PC-3 (cell line): ENCODE results near the gene LPIN1. TPM values are rescaled to one million over a fixed set of nuclear protein-coding genes. Genes with fewer than 3 reads are reported as not detected.

Experiments used
- ATAC-seq: fragments of 200-7000 bp; cut with Tn5 transposase; 2 replicates; pipeline ENCODE4 v1.9.1; 2020; ENCODE audit warnings: mild to moderate bottlenecking, moderate library complexity
- BruUV-seq: library from RNA; stranded (reverse); fragments of 400-500 nt; replicated peaks from 2 replicates; lab custom pipeline; 2021; lab: Mats Ljungman, UMichigan
- CTCF ChIA-PET: fragments of 300-600 bp; sonication (Branson Sonifier 250); formaldehyde crosslinking; loops from one replicate; lab custom pipeline; 2022; ENCODE audit warnings: antibody characterized with exemption; lab: Charles Lee
- POLR2A ChIA-PET: fragments of 300-600 bp; sonication (Branson Sonifier 250); formaldehyde crosslinking; loops from one replicate; lab custom pipeline; 2022; ENCODE audit warnings: antibody characterized with exemption; ENCODE audit not compliant: unreplicated experiment; lab: Charles Lee
- DNase-seq: peaks from one replicate; pipeline ENCODE4 v3.0.0-alpha.2; 2015
- H2AFZ ChIP-seq: fragments of 300-600 bp; sonication (generic); 2 replicates; pipeline ENCODE4 v1.6.0; 2016; ENCODE audit warnings: antibody characterized with exemption, low read length
- H3F3A ChIP-seq: fragments of 300-600 bp; sonication (generic); one replicate; pipeline ENCODE4 v1.6.0; 2017; ENCODE audit warnings: antibody characterized with exemption, low read length, control low read depth, mild to moderate bottlenecking; ENCODE audit not compliant: unreplicated experiment
- H3K27ac ChIP-seq: fragments of 300-600 bp; sonication (generic); 2 replicates; pipeline ENCODE4 v1.5.1; 2016; ENCODE audit warnings: mild to moderate bottlenecking, low read length
- H3K27me3 ChIP-seq: fragments of 300-600 bp; sonication (generic); 2 replicates; pipeline ENCODE4 v1.6.1; 2016; ENCODE audit warnings: low read length, mixed read lengths
- H3K36me3 ChIP-seq: fragments of 300-600 bp; sonication (generic); 2 replicates; pipeline ENCODE4 v1.6.1; 2016; ENCODE audit warnings: low read depth, mixed run types, low read length, mixed read lengths
- H3K4me1 ChIP-seq: fragments of 300-600 bp; sonication (generic); 2 replicates; pipeline ENCODE4 v1.5.1; 2016; ENCODE audit warnings: low read length; ENCODE audit not compliant: insufficient read depth
- H3K4me2 ChIP-seq: fragments of 300-600 bp; sonication (generic); 2 replicates; pipeline ENCODE4 v1.6.0; 2016; ENCODE audit warnings: low read length
- H3K4me3 ChIP-seq: fragments of 300-600 bp; sonication (generic); 2 replicates; pipeline ENCODE4 v1.5.1; 2016; ENCODE audit warnings: mild to moderate bottlenecking, low read length, mixed read lengths
- H3K79me2 ChIP-seq: fragments of 300-600 bp; sonication (generic); 2 replicates; pipeline ENCODE4 v1.6.1; 2017; ENCODE audit warnings: low read length, mixed read lengths
- H3K9ac ChIP-seq: fragments of 300-600 bp; sonication (generic); 2 replicates; pipeline ENCODE4 v1.6.0; 2016; ENCODE audit warnings: mild to moderate bottlenecking, low read length
- H3K9me2 ChIP-seq: fragments of 300-600 bp; sonication (generic); replicated peaks from 2 replicates; pipeline ENCODE4 v1.6.1; 2016; ENCODE audit warnings: mixed run types, low read length, mixed read lengths
- H3K9me3 ChIP-seq: fragments of 300-600 bp; sonication (generic); 2 replicates; pipeline ENCODE4 v1.6.1; 2016; ENCODE audit warnings: low read length, mixed read lengths
- H4K20me1 ChIP-seq: fragments of 300-600 bp; sonication (generic); 2 replicates; pipeline ENCODE4 v1.6.1; 2016; ENCODE audit warnings: low read length, mixed read lengths
- CTCF ChIP-seq: fragments of 300-600 bp; sonication (generic); conservative IDR thresholded peaks from 2 replicates; pipeline ENCODE4 v1.5.1; 2017; ENCODE audit warnings: antibody characterized with exemption, low read depth, mild to moderate bottlenecking, low read length
- EZH2 ChIP-seq: fragments of 300-600 bp; sonication (generic); IDR thresholded peaks from one replicate; pipeline ENCODE4 v1.6.1; 2017; ENCODE audit warnings: antibody characterized with exemption, mild to moderate bottlenecking, low read length; ENCODE audit not compliant: unreplicated experiment
- EZH2phosphoT487 ChIP-seq: fragments of 300-600 bp; sonication (generic); IDR thresholded peaks from 2 replicates; pipeline ENCODE4 v1.6.1; 2018; ENCODE audit warnings: mild to moderate bottlenecking, antibody characterized with exemption, low read length, borderline replicate concordance
- intact Hi-C: fragments of 100-400 bp; cut with micrococcal nuclease; formaldehyde crosslinking; loops from 2 replicates; pipeline ENCODE4 v1.9.0; 2023
- total RNA-seq: library from RNA; depleted of rRNA; stranded (reverse); fragments of >200 nt; gene quantifications from 2 replicates; pipeline ENCODE4 v1.2.3, GENCODE V29; 2014

LPIN1 gene
- total RNA-seq, 1 experiment from 2014 or later: 40.9 TPM

GRCh38 chr2:11808016-11808400 is 61.6 kb downstream of the LPIN1 start:
- Histone ChIP-seq H3K36me3 (peaks cover 47% of the 10 kb centered on the region), H3K27me3 (no peaks in the 10 kb centered on the region), H3F3A (no peaks in the 10 kb centered on the region), H2AFZ (no peak overlapping the region), H3K9me3 (no peaks in the 10 kb centered on the region), H4K20me1 (no peaks in the 10 kb centered on the region), H3K27ac (no peak overlapping the region), H3K79me2 (no peaks in the 10 kb centered on the region), H3K4me2 (no peak overlapping the region), H3K4me3 (no peak overlapping the region), H3K9me2 (no peaks in the 10 kb centered on the region), H3K9ac (no peak overlapping the region), H3K4me1 (no peaks in the 10 kb centered on the region)
- ATAC-seq (no peak), DNase-seq (no peak)
- CTCF ChIA-PET: no interaction called here
- POLR2A ChIA-PET: no interaction called here
- TF ChIP-seq CTCF (no peak), EZH2phosphoT487 (no peak), EZH2 (no peak)
- BruUV-seq: no TSS peak
- intact Hi-C loops: no loop called here

- Histone ChIP-seq H3F3A (no peaks in the 10 kb centered on the region), H4K20me1 (no peaks in the 10 kb centered on the region), H3K79me2 (no peaks in the 10 kb centered on the region), H3K27me3 (no peaks in the 10 kb centered on the region), H3K4me2 (no peak overlapping the region), H3K36me3 (peaks cover 31% of the 10 kb centered on the region), H3K9ac (no peak overlapping the region), H3K27ac (no peak overlapping the region), H3K9me3 (no peaks in the 10 kb centered on the region), H3K4me1 (no peaks in the 10 kb centered on the region), H2AFZ (no peak overlapping the region), H3K9me2 (no peaks in the 10 kb centered on the region), H3K4me3 (no peak overlapping the region)
- BruUV-seq: no TSS peak
- ChIA-PET CTCF (no interaction called here), POLR2A (no interaction called here)
- TF ChIP-seq EZH2 (no peak), EZH2phosphoT487 (no peak), CTCF (no peak)
- DNase-seq (no peak), ATAC-seq (no peak)
- intact Hi-C loops: no loop called here
Observed at GRCh38 chr2:11809586-11810236, 63.3 kb downstream of the LPIN1 start.

- H3K4me2 ChIP-seq: no peak overlapping the region
- H3K36me3 ChIP-seq: peaks cover 24% of the 10 kb centered on the region
- ChIA-PET POLR2A (no interaction called here), CTCF (no interaction called here)
- no peaks in the 10 kb centered on the region for H3K27me3 ChIP-seq
- TF ChIP-seq CTCF (no peak), EZH2phosphoT487 (no peak), EZH2 (no peak)
- BruUV-seq: no TSS peak
- H3K4me3 ChIP-seq: no peak overlapping the region
- DNase-seq: no peak
- no peaks in the 10 kb centered on the region for H3K9me2 ChIP-seq
- no peak overlapping the region for H3K9ac ChIP-seq
- H3K4me1 ChIP-seq: no peaks in the 10 kb centered on the region
- no peaks in the 10 kb centered on the region for H3F3A ChIP-seq
- intact Hi-C loops: no loop called here
- no peak for ATAC-seq
- H3K79me2 ChIP-seq: no peaks in the 10 kb centered on the region
- no peak overlapping the region for H3K27ac ChIP-seq
- H2AFZ ChIP-seq: no peak overlapping the region
- no peaks in the 10 kb centered on the region for H3K9me3 ChIP-seq
- H4K20me1 ChIP-seq: no peaks in the 10 kb centered on the region
Observed at GRCh38 chr2:11810237-11810977, 64.0 kb downstream of the LPIN1 start.
